ENCODE results near the gene KRABD2.
A peak's percentile ranks its signal among the peaks of the same experiment; 100 is the strongest.

The KRABD2 gene

GRCh38 chr17:8366231-8366630 is 10.3 kb downstream of the KRABD2 start:
- peak overlapping the region; percentile 62 for H3K27ac ChIP-seq
- POLR2A ChIA-PET (ENCODE audit: low non-redundant PET), result no interaction called here
- TF ChIP-seq, protein P1, sequence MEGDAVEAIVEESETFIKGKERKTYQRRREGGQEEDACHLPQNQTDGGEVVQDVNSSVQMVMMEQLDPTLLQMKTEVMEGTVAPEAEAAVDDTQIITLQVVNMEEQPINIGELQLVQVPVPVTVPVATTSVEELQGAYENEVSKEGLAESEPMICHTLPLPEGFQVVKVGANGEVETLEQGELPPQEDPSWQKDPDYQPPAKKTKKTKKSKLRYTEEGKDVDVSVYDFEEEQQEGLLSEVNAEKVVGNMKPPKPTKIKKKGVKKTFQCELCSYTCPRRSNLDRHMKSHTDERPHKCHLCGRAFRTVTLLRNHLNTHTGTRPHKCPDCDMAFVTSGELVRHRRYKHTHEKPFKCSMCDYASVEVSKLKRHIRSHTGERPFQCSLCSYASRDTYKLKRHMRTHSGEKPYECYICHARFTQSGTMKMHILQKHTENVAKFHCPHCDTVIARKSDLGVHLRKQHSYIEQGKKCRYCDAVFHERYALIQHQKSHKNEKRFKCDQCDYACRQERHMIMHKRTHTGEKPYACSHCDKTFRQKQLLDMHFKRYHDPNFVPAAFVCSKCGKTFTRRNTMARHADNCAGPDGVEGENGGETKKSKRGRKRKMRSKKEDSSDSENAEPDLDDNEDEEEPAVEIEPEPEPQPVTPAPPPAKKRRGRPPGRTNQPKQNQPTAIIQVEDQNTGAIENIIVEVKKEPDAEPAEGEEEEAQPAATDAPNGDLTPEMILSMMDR (conservative IDR thresholded peaks at IDR 0.05; ENCODE audit: low read depth), result no peak
- CTCF ChIA-PET, result no interaction called here
- no peak for DNase-seq (ENCODE audit: low spot score)

DNA sequence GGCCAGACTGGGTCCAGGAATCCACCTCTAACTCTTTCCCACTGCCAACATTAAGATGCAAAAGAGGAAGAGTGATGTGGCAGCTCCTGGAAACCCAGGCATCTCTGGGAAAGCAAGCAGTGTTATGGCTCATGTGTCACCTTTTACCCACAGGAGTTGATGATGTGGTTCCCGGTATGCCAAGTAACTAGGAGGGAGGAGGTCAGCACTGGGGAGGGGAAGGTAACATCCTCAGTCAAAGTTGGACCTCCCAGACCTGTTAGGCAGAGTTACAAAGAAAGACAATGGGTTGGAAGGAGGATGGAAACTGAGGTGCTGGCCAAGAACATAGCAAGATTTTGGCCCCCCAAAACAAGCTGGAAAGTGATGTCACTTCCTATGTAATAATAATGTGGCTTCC is 11.4 kb downstream of the KRABD2 start:
- no peak overlapping the region for H3K27ac ChIP-seq
- TF ChIP-seq, protein P1 (conservative IDR thresholded peaks at IDR 0.05; ENCODE audit: low read depth), result no peak
- CTCF ChIA-PET, result no interaction called here

DNA sequence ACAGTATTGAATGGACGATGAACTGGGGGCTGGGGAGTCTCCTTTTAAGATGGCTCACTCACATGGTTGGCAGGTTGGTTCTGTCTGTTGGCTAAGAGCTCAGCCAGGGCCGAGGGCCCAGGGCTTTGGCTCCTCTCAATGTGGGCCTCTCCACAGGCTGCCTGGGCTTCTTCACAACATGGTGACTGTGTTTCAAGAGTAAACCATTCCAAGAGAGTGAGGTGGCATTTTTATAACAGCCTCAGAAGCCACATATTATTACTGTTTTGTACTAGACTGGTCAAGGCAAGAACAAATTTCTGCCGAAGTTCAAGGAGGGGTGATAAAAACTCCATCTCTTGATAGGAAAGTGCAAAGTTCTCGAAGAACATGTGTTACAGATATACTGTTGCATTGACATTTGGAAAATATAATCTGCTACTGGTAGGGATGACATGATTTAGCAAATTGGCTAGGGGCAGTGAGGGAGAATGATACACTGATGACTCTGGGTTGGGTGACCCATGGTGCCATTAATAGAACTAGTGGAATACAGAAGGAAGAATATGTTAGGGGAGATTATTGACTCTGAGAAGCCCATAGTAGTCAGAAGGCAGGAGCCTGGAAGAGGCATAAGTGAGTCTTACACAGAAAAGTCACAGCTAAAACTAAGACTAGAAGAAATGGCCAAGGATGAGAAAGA is 13.7 kb downstream of the KRABD2 start:
- CTCF ChIA-PET, result interaction anchor here (0.6 to 0.7 kb wide), 2 partner anchors 124 to 202 kb away, joined by 3 to 5 read pairs; no protein-coding TSS in a partner anchor
- POLR2A ChIA-PET (ENCODE audit: low non-redundant PET), result no interaction called here
- H3K27ac ChIP-seq, result no peak overlapping the region
- TF ChIP-seq, protein P1 (conservative IDR thresholded peaks at IDR 0.05; ENCODE audit: low read depth), result no peak
- no peak for DNase-seq (ENCODE audit: low spot score)

More for the DNA sequence above, 11.4 kb downstream of the KRABD2 start:
- no peak for DNase-seq (ENCODE audit: low spot score)
- POLR2A ChIA-PET (ENCODE audit: low non-redundant PET), result no interaction called here

DNA sequence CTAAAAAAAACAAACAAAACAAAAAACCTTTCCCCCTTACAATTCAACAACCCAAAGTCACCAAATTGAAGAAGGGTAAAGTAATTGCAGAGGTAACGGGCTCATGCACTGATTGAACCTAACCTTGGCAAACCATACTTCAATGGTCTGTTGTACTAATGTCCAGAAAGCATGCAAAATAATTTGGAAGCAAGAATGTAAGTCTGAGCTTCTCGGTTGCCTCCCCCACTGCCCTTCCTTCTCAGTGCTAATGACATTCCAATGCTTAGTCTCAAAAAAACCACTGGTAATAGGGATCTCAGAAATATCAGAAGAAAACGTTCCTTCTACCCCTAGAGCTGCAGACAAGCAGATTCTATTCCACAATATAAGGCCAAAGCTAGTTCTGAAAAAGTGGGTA is 15.8 kb downstream of the KRABD2 start:
- H3K27ac ChIP-seq, result no peak overlapping the region
- TF ChIP-seq, protein P1 (conservative IDR thresholded peaks at IDR 0.05; ENCODE audit: low read depth), result no peak
- POLR2A ChIA-PET (ENCODE audit: low non-redundant PET), result no interaction called here
- CTCF ChIA-PET, result no interaction called here
- DNase-seq (ENCODE audit: low spot score), result no peak

DNA sequence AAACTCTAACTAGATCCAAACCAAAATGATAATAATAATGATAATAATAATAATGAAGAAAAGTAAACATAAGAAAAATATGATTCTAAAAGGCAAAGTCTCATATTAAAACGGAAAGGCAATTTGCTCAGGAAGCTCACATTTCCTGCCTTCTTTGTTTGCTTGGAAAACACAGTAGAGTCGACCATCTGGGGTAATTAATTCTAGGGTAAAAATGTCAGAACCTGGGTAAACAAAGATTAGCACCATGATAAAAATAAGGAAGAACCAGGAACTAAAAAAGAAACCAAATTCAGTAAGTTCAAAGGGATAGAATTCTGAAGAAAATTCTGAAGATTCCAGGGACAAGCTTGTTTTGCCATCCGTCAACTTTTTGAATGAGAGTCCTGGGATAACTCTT is 16.2 kb downstream of the KRABD2 start:
- TF ChIP-seq, protein P1 (conservative IDR thresholded peaks at IDR 0.05; ENCODE audit: low read depth), result no peak
- H3K27ac ChIP-seq, result no peak overlapping the region
- DNase-seq (ENCODE audit: low spot score), result no peak
- CTCF ChIA-PET, result interaction anchor here (0.6 kb wide), 1 partner anchor 171 kb away, joined by 3 read pairs; no protein-coding TSS in a partner anchor
- POLR2A ChIA-PET (ENCODE audit: low non-redundant PET), result no interaction called here

- ChIA-PET CTCF (interaction anchor here (0.6 kb wide), 1 partner anchor 170 kb away, joined by 3 read pairs; no protein-coding TSS in a partner anchor), POLR2A (ENCODE audit: low non-redundant PET) (no interaction called here)
- H3K27ac ChIP-seq, result no peak overlapping the region; the same call in 1 of the 2 replicates
- TF ChIP-seq, protein P1 (conservative IDR thresholded peaks at IDR 0.05; ENCODE audit: low read depth), result no peak
- DNase-seq (ENCODE audit: low spot score), result peak; percentile 70
Observed at GRCh38 chr17:8359769-8360168, 16.7 kb downstream of the KRABD2 start.

All from RWPE1 (cell line).